ENCODE results near the gene LRGUK. TPM values are rescaled to one million over a fixed set of nuclear protein-coding genes. Genes with fewer than 3 reads are reported as not detected.
A peak's percentile ranks its signal among the peaks of the same experiment; 100 is the strongest.

Gene LRGUK
- total and polyA plus RNA-seq, 2 of the 4 experiments (the other 2 are of a cell fraction), result 0.07 TPM; not detected in 1

GRCh38 chr7:134189559-134189958, 62.4 kb downstream of the LRGUK start:
- Histone ChIP-seq H3K36me3 (ENCODE audit: control insufficient read depth, insufficient read depth, low read length) (no peaks in the 10 kb centered on the region), H2BK5ac (ENCODE audit: low read depth, low read length, poor library complexity, severe bottlenecking) (no peak overlapping the region), H2AFZ (replicated peaks; ENCODE audit: low read length, poor library complexity) (no peak overlapping the region), H3K14ac (replicated peaks; ENCODE audit: low read depth, low read length) (no peak overlapping the region), H2AK9ac (replicated peaks; ENCODE audit: low read depth, low read length, poor library complexity) (no peak overlapping the region), H3K23ac (ENCODE audit: low read depth, low read length) (no peak overlapping the region), H3K18ac (ENCODE audit: low read depth, low read length) (no peak overlapping the region), H4K5ac (ENCODE audit: low read depth, low read length) (no peak overlapping the region), H2AK5ac (ENCODE audit: low read depth, low read length) (no peak overlapping the region), H2BK15ac (ENCODE audit: low read depth, low read length) (no peak overlapping the region), H3K4me1 (ENCODE audit: control insufficient read depth, insufficient read depth, low read length) (peaks cover 2% of the 10 kb centered on the region; the same call in 1 of the 2 replicates), H3K4ac (ENCODE audit: low read depth, low read length) (no peak overlapping the region), H3K79me1 (ENCODE audit: low read depth in 1 of 2, low read length in 2 of 2) (no peaks in the 10 kb centered on the region), H3K9me3 (ENCODE audit: control insufficient read depth, insufficient read depth, low read length) (no peaks in the 10 kb centered on the region), H3K27me3 (ENCODE audit: control insufficient read depth, insufficient read depth, low read length) (no peaks in the 10 kb centered on the region), H3K9ac (ENCODE audit: low read depth, low read length) (no peak overlapping the region), H2BK120ac (ENCODE audit: low read depth, low read length) (no peak overlapping the region), H4K91ac (ENCODE audit: insufficient read depth, low read depth, low read length) (no peak overlapping the region), H3K4me3 (ENCODE audit: insufficient read depth, low read depth, low read length) (no peak overlapping the region), H3K27ac (ENCODE audit: insufficient read depth, low read length) (no peak overlapping the region), H3K56ac (ENCODE audit: extremely low read depth, insufficient read depth, low read length) (no peak overlapping the region), H3K4me2 (ENCODE audit: low read depth, low read length) (no peak overlapping the region), H4K8ac (ENCODE audit: low read depth in 2 of 2, low read length in 2 of 2) (no peak overlapping the region), H3K9me1 (ENCODE audit: insufficient read depth, low read length) (0 out of 2 replicates have a peak, but pooled peaks cover 6% of the 10 kb centered on the region), H4K20me1 (ENCODE audit: insufficient read depth, low read length) (no peaks in the 10 kb centered on the region), H2BK20ac (ENCODE audit: low read depth, low read length) (peak overlapping the region; percentile 47; the same call in 1 of the 2 replicates)
- intact Hi-C loops (cut with micrococcal nuclease), result no loop called here
- ChIA-PET POLR2A (ENCODE audit: unreplicated experiment) (no interaction called here), CTCF (no interaction called here)
- no peak for TF ChIP-seq RAD21 (IDR thresholded peaks at IDR 0.05; ENCODE audit: low read length)
- no peak for TF ChIP-seq CEBPB (IDR thresholded peaks at IDR 0.05; ENCODE audit: low read depth, low read length)
- TF ChIP-seq BHLHE40 (IDR thresholded peaks at IDR 0.05; ENCODE audit: low read depth, low read length), result no peak
- no peak for TF ChIP-seq POLR2A (IDR thresholded peaks at IDR 0.05; ENCODE audit: low read depth, low read length)
- TF ChIP-seq, protein P1, sequence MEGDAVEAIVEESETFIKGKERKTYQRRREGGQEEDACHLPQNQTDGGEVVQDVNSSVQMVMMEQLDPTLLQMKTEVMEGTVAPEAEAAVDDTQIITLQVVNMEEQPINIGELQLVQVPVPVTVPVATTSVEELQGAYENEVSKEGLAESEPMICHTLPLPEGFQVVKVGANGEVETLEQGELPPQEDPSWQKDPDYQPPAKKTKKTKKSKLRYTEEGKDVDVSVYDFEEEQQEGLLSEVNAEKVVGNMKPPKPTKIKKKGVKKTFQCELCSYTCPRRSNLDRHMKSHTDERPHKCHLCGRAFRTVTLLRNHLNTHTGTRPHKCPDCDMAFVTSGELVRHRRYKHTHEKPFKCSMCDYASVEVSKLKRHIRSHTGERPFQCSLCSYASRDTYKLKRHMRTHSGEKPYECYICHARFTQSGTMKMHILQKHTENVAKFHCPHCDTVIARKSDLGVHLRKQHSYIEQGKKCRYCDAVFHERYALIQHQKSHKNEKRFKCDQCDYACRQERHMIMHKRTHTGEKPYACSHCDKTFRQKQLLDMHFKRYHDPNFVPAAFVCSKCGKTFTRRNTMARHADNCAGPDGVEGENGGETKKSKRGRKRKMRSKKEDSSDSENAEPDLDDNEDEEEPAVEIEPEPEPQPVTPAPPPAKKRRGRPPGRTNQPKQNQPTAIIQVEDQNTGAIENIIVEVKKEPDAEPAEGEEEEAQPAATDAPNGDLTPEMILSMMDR (conservative IDR thresholded peaks at IDR 0.05; ENCODE audit: low read depth, low read length), result no peak
- no peak for TF ChIP-seq ELK1 (IDR thresholded peaks at IDR 0.05; ENCODE audit: borderline replicate concordance, low read depth, low read length)
- in situ Hi-C loops (cut with MboI; ENCODE audit: low sequenced_read_pairs), result no loop called here
- no peak for ATAC-seq (ENCODE audit: low read depth)
- DNase-seq, result no peak
- dilution Hi-C loops (cut with HindIII; ENCODE audit: low sequenced_read_pairs, unreplicated experiment), result no loop called here
- BruUV-seq (replicated peaks), result no TSS peak
